CD4-positive, alpha-beta T cell treated with Interleukin-6 for 4 hours (primary cell): Measurements from ENCODE around the gene SORBS2.

Experiments used
- DNase-seq: peaks from one replicate; pipeline ENCODE4 v3.0.0-alpha.2; 2020; ENCODE audit warnings: mixed read lengths

Gene SORBS2

DNA sequence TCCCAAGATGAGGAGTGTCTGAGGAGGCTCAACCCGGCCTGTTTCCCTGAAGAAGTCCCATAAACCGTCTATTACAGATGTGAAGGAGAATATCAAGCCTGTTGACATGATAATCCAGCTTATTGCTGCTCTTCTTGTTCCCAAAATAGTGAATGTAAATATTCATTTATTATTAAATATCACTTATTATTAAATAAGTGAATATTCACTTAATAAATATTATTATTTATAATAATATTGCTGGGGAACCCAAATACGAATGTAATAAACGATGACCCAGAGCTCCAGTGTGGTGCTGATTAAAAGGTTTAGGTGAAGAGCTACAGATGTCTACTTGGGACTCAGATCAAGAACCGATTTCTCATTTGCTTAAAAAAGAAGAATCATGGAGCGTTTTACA, 23.8 kb upstream of the SORBS2 start:
- DNase-seq: no peak

DNA sequence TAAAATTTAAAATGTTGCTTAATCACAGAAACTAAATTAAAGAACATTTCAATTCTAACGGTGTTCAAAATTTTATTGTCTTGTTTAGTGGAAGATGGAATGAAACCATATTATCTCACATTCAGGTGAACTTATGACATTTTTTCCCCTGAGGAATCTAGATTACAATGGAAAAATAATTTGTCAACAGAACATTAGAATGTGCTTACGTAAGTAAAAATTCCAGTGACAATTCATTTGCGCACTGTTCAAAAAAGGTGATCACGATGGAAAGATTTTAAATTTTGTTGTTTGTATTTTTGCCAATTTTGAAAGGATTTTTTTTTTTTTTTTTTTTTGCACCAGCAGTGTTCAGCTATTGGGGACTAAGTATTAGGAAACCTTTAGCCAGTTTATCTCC, 23.3 kb upstream of the SORBS2 start:
- DNase-seq: no peak

DNA sequence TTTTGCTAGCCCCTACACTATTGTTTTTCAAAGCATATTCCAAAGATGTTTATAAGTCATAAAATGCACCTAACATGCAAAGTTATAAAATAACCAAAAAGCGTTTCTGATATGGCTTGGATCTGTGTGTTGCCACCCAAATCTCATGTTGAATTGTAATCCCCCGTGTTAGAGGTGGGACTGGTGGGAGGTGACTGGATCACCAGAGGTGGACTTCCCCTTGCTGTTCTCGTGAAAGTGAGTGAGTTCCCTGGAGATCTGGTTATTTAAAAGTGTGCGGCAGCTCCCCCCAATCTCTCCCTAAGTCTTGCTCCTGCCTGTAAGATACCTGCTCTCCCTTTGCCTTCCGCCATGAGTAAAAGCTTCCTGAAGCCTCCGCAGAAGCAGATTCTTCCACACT, 22.8 kb upstream of the SORBS2 start:
- no peak for DNase-seq

- no peak for DNase-seq
Measured at GRCh38 chr4:185834088-185834487, 22.1 kb upstream of the SORBS2 start.

DNA sequence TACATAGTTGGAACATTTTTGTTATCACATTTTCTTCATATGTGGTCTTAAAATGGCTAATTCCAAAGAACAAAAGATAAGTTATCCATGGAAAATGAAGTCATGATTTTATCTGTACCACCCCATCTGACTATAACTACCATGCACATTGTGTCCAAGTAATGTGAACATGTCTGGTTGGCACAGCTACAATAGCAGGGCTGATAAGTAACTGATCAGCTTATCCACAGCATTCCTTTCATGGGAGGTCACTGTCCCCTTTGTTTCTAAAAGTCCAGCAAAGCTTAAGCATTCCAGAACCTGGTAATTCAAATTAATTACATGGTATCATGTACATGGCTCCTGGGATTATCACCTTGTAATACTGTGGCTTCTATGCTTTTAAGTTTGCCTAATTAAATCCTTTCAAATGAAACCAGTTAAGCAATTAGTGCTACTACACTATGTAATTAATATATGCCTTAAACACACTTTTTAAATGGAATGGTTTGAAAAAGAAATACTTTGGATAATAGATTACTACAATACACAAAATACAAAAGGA, 21.1 kb upstream of the SORBS2 start:
- no peak for DNase-seq

DNA sequence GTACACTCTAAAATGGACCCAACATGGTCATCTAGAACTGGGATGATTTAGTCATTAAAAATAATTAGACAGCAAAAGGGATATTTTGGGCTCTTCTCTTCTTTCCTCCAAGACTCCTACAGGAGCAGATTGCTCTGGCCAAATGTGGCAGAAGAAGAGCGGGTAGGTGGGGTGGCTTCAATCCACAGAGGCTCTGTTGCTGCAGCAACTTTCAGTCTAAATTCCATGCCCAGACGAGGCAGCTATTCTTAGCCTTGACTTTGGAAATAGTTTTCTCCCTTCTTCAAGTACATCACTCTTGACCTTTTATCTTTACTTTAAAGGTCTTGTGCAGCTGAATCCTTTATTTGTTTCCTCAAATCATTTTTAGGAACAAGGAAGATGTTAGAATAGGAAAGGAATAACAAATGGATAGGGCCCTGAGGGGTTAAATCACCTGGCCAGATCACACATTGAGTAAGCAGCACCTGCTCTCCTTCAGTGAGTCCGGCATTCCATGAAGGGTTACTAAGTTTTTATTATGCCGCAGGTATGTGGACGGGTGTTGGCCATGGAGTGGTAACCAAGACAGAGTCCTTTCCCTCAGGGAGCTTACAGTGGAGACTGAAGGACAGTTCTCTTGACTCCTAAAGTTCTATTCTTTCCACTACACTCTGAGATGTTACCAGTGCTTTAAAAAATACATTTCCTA, 19.3 kb upstream of the SORBS2 start:
- no peak for DNase-seq

- DNase-seq: no peak
Measured at GRCh38 chr4:185830263-185830994, 18.4 kb upstream of the SORBS2 start.

GRCh38 chr4:185826381-185826780, 14.4 kb upstream of the SORBS2 start:
- DNase-seq: no peak

- no peak for DNase-seq
Measured at GRCh38 chr4:185825737-185826136, 13.7 kb upstream of the SORBS2 start.

- no peak for DNase-seq
Measured at GRCh38 chr4:185822791-185823190, 10.8 kb upstream of the SORBS2 start.

GRCh38 chr4:185821029-185821419, 9.0 kb upstream of the SORBS2 start:
- DNase-seq: no peak

DNA sequence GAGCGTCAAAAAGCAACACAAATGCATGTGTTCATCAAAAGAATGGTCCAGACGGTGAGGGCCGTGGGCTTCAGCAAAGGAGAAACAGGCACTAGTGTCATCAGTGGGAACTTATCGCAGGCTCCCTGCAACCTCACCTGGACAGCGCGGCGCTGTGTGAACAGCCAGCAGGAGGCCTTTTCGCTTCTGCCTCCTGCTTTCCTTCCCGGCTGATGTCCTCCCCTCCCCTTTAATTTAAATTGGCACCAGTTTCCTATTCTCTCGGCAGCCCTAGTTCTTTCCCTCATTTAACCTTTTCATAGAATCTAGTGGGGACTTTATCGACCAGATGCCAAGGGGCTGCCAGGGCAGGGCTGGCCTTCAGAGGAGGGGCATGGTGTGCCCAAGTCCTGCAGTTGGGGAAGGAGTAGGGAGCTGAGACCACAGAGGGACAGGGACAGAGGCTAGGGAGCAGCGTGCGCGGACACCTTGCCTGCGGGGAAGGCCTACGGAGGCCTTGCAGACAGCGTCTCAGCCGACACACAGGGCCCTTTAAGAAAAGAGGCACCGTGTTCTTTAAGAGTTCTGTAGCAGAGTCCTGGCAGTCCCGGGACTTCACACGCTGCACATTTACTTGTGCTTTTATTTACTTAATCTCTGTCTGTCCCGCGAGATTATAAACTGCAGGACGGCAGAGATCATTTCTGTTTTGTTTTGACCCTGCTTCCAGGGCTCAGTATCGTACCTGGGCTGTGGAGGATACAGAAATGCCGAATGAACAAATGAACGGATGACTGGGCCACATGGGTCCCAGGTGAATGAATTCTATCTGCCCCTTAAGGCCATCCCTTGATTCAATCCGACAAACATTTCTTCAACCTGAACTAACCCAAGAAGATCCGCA, 8.4 kb upstream of the SORBS2 start:
- DNase-seq: no peak

GRCh38 chr4:185819144-185819543, 7.2 kb upstream of the SORBS2 start:
- DNase-seq: no peak

GRCh38 chr4:185817403-185817818, 5.4 kb upstream of the SORBS2 start:
- DNase-seq: no peak

DNA sequence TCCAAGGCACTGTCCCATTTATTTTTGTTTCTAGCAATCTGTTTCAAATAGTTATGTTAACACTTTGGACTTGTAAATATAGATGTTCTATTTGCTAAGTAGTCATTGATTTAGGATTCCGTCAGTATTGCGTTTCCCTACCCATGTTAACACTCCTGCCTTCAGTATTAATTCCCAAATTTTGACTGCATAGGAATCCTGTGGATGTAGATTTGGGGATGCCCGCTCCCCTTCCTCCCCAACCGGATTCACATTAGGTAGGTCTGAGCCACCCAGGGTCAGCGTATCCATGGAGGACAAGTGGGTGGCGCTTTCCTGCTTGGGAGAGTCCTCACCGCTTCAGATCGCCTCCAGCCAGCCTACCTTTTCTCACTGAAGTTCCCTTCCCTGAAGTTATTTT, 1.1 kb upstream of the SORBS2 start:
- DNase-seq: no peak

- DNase-seq: no peak
Measured at GRCh38 chr4:185810746-185811508, 1.1 kb downstream of the SORBS2 start.

- no peak for DNase-seq
Measured at GRCh38 chr4:185809533-185810071, 2.4 kb downstream of the SORBS2 start.

GRCh38 chr4:185809121-185809520, 2.9 kb downstream of the SORBS2 start:
- no peak for DNase-seq

GRCh38 chr4:185805979-185806378, 6.0 kb downstream of the SORBS2 start:
- no peak for DNase-seq

- no peak for DNase-seq
Measured at GRCh38 chr4:185805262-185805802, 6.7 kb downstream of the SORBS2 start.

GRCh38 chr4:185803022-185803421, 9.0 kb downstream of the SORBS2 start:
- no peak for DNase-seq

DNA sequence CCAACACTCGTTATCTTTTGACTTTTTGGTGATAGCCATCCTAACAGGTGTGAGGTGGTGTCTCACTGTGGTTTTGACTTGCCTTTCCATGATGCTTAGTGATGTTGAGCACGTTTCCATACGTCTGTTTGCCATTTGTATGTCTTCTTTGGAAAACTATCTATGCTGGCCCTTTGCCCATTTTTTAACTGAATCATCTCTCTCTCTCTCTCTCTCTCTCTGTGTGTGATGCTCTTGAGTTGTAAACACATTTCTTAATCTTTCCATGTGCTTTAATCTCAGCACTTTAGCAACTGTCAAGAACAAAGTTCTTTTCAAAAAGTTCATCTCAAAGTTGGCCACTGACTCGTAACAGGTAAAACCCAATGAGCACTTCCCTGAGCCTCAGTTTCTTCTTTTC, 10.5 kb downstream of the SORBS2 start:
- DNase-seq: no peak
